HG02840 (cell line): ENCODE results near the gene MAN2B1.
"Not testable (repeated sequence)": the region's sequence is repeated elsewhere in the genome, so short reads cannot be mapped to it uniquely, and the experiment has no call there.

Experiments
- ATAC-seq: cut with Tn5 transposase; IDR thresholded peaks from one replicate; pipeline ENCODE4 v1.9.1; 2021; ENCODE audit warnings: mild to moderate bottlenecking, moderate library complexity, moderate number of reproducible peaks; ENCODE audit not compliant: unreplicated experiment, low FRiP score

MAN2B1 gene

GRCh38 chr19:12623361-12624031 lies 43.0 kb downstream of the MAN2B1 start:
- ATAC-seq: no peak

DNA sequence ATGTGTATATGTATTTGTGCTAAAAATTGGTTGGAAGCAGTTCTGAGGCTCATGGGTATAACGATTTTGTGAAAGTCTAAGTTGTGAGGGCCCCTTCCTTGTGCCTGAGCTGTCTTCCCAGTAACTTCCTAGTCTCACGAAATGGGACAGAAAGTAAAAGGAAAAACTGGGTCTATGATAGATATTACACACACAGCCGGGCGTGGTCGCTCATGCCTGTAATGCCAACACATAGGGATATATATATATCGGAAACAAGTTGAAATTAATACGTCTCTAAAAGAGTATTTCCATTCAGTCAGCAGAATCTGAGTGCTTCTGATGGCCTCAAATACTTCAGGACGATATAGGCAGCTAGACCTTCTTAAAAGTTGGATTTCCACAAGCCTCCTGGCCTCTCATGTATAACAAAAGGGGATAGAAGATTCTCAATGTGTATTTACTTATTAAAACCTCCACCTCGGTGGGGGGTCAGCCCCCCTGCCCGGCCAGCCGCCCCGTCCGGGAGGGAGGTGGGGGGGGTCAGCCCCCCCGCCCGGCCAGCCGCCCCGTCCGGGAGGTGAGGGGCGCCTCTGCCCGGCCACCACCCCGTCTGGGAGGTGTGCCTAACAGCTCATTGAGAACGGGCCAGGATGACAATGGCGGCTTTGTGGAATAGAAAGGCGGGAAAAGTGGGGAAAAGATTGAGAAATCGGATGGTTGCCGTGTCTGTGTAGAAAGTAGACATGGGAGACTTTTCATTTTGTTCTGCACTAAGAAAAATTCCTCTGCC lies 45.1 kb downstream of the MAN2B1 start:
- ATAC-seq: not testable (repeated sequence)

DNA sequence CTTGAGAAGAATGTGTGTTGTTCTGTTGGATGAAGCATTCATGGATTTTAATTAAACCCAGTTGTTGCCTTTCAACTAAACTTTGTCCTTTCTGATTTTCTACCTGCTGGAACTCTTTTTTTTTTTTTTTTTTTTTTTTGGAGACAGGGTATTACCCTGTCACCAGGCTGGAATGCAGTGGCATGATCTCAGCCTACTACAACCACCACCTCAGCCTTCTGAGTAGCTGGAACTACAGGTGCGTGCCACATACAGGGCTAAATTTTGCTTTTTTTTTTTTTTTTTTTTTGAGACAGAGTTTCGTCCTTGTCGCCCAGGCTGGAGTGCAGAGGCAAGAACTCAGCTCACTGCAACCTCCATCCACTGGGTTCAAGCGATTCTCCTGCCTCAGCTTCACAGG lies 48.9 kb downstream of the MAN2B1 start:
- no peak for ATAC-seq

- ATAC-seq: no peak
These were observed 55.2 kb downstream of the MAN2B1 start for GRCh38 chr19:12611361-12611699.

DNA sequence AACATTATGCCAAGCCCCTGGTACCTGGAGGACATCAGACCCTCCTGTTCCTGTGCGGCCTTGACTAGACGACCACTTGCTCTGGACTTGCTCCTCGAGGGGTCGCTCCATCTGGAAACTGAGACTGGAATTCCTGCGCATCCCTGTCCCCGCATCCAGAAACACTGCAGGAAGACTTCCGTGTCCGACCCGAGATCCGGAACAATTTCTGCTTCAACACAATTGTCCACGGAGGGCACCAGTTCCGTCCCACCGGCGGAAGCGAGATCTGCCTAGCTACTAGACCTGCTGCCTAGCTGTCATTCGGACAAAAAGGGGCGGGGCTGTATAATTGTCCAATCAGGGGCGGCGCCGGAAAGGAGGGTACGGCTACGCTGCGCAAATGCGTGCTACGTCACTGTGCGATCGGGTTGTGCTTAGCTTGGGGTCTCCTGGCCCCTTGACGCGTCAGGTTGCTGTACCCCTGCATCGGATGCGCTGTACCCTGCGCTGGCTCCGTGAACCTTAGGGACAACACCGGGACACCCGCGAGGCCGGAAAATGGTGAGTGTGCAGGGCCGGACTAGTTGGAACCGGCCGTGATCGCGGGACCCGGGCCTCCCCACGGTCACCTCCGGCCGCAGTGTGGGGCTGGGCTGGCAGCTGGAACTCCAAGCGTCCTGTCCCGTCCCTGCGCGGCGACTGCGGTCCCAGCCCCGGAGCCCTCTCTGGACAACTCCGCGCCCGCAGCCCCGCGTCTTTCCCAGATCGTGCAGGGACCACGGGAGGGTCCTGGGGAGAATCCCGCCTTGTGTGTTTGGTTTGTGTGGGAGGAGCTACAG lies 55.8 kb downstream of the MAN2B1 start, which contains the start of the genes ZNF490 and ZNF791:
ZNF490 (minus strand) TSS at position 274 of the 821 bp plus-strand sequence; CDS start at position 141, 133 bp downstream.
ZNF791 (plus strand) TSS at position 381 of the 821 bp plus-strand sequence; CDS start at position 541, 160 bp downstream.
- ATAC-seq: peak; percentile 62

DNA sequence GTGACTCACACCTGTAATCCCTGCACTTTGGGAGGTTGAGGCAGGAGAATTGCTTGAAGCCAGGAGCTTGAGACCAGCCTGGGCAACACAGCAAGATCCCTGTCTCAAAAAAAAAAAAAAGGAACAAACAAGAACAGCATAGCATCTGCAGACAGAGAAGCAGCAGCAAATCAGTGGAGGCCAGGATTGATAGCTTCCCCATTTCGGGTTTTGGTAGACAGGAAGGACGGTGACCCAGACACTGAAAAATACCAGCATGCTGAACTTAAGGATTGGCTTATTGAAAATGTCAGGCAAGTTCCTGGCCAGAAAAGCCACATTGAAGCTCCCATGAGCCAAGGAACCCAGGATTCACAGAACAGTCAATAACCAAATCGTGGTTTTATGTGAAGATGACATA lies 58.9 kb downstream of the MAN2B1 start:
- ATAC-seq: no peak

DNA sequence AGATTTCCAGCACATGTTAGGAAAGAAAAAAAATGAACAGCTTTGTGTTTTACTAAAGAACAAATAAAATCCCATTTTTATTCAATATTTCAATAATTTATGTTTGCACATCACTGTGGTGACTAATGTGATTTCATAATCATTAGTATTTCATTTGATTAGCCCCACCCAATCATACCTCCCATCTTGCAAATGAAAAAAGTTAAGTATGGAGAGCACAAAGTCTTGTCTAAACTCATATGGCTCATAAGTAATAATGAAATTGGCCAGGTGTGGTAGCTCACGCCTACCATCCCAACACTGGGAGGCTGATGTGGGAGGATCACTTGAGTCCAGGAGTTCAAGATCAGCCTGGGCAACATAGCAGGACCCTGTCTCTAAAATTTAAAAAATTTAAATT lies 59.7 kb downstream of the MAN2B1 start:
- no peak for ATAC-seq

DNA sequence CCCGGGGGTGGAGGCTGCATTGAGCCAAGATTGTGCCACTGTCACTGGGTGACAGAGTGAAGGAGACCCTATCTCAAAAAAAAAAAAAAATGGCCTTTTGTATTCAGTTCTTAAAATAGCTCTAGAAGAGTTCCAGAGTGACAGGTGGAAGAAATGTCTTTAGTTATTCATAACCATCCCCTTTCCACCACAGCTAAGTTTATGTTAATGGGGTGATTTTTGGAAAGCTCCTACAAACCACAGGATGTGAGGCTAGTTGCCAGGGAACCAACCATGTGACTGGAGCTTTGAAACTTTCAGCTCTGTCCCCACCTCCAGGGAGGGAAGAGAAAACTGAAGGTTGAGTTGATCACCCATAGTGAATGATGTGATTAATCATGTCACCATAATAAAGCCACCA lies 62.8 kb downstream of the MAN2B1 start:
- peak; percentile 63 for ATAC-seq

DNA sequence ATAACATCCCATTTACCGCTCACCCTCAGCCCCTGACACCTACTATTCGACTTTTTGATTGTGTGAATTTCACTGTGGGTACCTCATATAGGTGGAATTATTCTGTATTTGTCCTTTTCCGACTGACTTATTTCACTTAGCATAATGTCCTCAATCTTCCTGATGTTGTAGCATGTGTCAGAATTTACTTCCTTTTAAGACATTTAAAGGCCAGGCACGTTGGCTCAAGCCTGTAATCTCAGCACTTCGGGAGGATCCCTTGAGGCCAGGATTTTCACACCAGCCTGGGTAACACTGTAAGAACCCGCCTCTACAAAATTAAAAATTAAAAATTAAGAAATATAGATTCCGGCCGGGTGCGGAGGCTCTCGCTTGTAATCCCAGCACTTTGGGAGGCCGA lies 68.9 kb downstream of the MAN2B1 start:
- no peak for ATAC-seq

DNA sequence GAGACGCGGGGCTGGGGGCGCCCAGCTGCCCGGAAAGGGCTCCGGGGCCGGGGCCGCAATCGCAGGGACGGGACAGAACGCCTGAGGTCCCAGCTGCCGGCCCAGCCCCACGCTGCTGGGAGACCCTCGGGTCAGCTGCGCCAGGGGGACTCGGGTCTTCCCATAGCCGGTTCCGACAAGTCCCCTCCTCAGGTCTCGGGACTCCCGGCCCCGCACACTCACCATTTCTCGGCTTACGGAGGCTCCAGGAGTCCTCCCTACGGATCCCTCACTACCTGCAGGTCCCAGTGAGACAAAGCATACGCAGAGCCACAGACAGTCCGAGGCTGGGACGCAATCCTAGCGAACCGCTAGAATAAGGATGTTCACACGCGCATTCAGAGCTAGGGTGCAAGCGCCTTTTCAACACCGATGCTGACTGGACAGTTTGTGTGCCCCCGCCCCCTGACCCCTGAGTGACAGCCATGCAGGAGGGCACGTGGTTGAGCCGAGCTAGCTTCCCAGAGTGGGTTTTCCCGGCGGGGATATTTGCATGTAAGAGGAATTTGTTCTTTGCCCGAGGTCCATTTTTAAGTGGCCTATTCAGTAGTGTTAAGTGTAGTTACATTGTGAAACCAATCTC lies 69.5 kb downstream of the MAN2B1 start:
- ATAC-seq: no peak
